HepG2 (cell line): ENCODE data around the gene TLR6. TPM values are rescaled to one million over a fixed set of nuclear protein-coding genes. Genes with fewer than 3 reads are reported as not detected.

Experiments used
- ATAC-seq: fragments of 200-7000 bp; cut with Tn5 transposase; 3 replicates; pipeline ENCODE4 v1.9.1; 2020; ENCODE audit warnings: mild to moderate bottlenecking, moderate library complexity
- BruUV-seq: library from RNA; stranded (reverse); fragments of 400-500 nt; replicated peaks from 2 replicates; lab custom pipeline; 2021; lab: Mats Ljungman, UMichigan
- CTCF ChIA-PET: fragments of 300-600 bp; formaldehyde crosslinking; extraction: SDS; loops from one replicate; lab custom pipeline; 2021; ENCODE audit warnings: low total read pairs, inconsistent platforms, low intra/inter-chr PET ratio; lab: Yijun Ruan, JAX
- POLR2A ChIA-PET: fragments of 350-600 bp; sonication (Branson Sonifier 250); formaldehyde crosslinking; loops from one replicate; lab custom pipeline; 2020; ENCODE audit warnings: antibody characterized with exemption, inconsistent platforms; lab: Yijun Ruan, JAX
- DNase-seq: peaks from one replicate; pipeline ENCODE4 v3.0.0-alpha.2; 2015; ENCODE audit warnings: low spot score
- FAIRE-seq: peaks from 3 replicates; lab custom pipeline; 2011; peaks lifted over from hg19 to GRCh38; lab: Jason Lieb, UNC
- H2AFZ ChIP-seq: one replicate; pipeline ENCODE4 v1.6.1; 2011; ENCODE audit warnings: low read length, inconsistent platforms
- H3K27ac ChIP-seq: fragments of 300-600 bp; 3 replicates; pipeline ENCODE4 v1.8.0; 2011; ENCODE audit warnings: mixed run types, mild to moderate bottlenecking, mixed read lengths, low read length, inconsistent platforms; ENCODE audit not compliant: insufficient read depth; ENCODE audit errors: extremely low read length
- H3K27me3 ChIP-seq, 2 experiments: fragments of 200-600 bp in 1 of 2; 2 replicates in 1 of 2; 3 replicates in 1 of 2; pipeline versions ENCODE4 v1.6.0 to v1.8.0; 2011; ENCODE audit warnings: low read length in 2 of 2, mild to moderate bottlenecking in 2 of 2, moderate library complexity in 2 of 2, inconsistent platforms in 1 of 2; ENCODE audit not compliant: insufficient read depth in 2 of 2, control insufficient read depth in 1 of 2
- H3K36me3 ChIP-seq, 2 experiments: fragments of 200-600 bp in 1 of 2; replicated peaks in 1 of 2; 2 replicates in 1 of 2; 3 replicates in 1 of 2; pipeline versions ENCODE4 v1.5.1 to v1.8.0; 2011; ENCODE audit warnings: low read length in 2 of 2, inconsistent platforms in 1 of 2; ENCODE audit not compliant: insufficient read depth in 2 of 2, control insufficient read depth in 1 of 2
- H3K4me1 ChIP-seq: 2 replicates; pipeline ENCODE4 v1.5.1; 2012; ENCODE audit warnings: low read length, inconsistent platforms; ENCODE audit not compliant: insufficient read depth
- H3K4me2 ChIP-seq: 2 replicates; pipeline ENCODE4 v1.6.0; 2011; ENCODE audit warnings: low read depth, low read length, inconsistent platforms
- H3K4me3 ChIP-seq, 3 experiments: fragments of 200-600 bp in 1 of 3; sonication (generic), shearing (Covaris generic) in 1 of 3; replicated peaks in 1 of 3; 2 replicates each; pipeline ENCODE4 v1.5.1; 2011 to 2016; ENCODE audit warnings: low read length in 3 of 3, inconsistent platforms in 2 of 3, low read depth in 2 of 3, mild to moderate bottlenecking in 2 of 3, control low read depth in 1 of 3, mixed read lengths in 1 of 3; ENCODE audit not compliant: insufficient read depth in 1 of 3
- H3K79me2 ChIP-seq: one replicate; pipeline ENCODE4 v1.6.1; 2011; ENCODE audit warnings: low read length, inconsistent platforms; ENCODE audit not compliant: insufficient read depth
- H3K9ac ChIP-seq: 2 replicates; pipeline ENCODE4 v1.6.0; 2011; ENCODE audit warnings: mild to moderate bottlenecking, low read depth, low read length, inconsistent platforms; ENCODE audit not compliant: insufficient read depth
- H3K9me3 ChIP-seq: 2 replicates; pipeline ENCODE4 v1.5.1; 2012; ENCODE audit warnings: mild to moderate bottlenecking, low read length
- H4K20me1 ChIP-seq: 2 replicates; pipeline ENCODE4 v1.6.0; 2011; ENCODE audit warnings: inconsistent platforms, mild to moderate bottlenecking, low read length, moderate library complexity; ENCODE audit not compliant: insufficient read depth
- CBFB ChIP-seq: sonication (generic); formaldehyde crosslinking; IDR thresholded peaks from 2 replicates; pipeline ENCODE4 v1.4.0; 2020; ENCODE audit warnings: missing genetic modification reagents
- EP300 ChIP-seq, 3 experiments: sonication (generic) in 1 of 3; formaldehyde crosslinking in 1 of 3; IDR thresholded peaks; 2 replicates each; pipeline versions ENCODE4 v1.5.1 to v1.6.1; 2011 to 2020; ENCODE audit warnings: low read depth in 2 of 3, low read length in 2 of 3, borderline replicate concordance in 1 of 3, improper control_type of control experiment in 1 of 3, mild to moderate bottlenecking in 1 of 3, missing genetic modification reagents in 1 of 3, moderate library complexity in 1 of 3
- IKZF5 ChIP-seq: IDR thresholded peaks from 2 replicates; pipeline ENCODE4 v1.6.1; 2018; ENCODE audit warnings: missing genetic modification reagents, mild to moderate bottlenecking, missing compliant biosample characterization
- KDM6A ChIP-seq: IDR thresholded peaks from 2 replicates; pipeline ENCODE4 v1.6.1; 2016; ENCODE audit warnings: low read depth
- RELA ChIP-seq: sonication (generic); formaldehyde crosslinking; IDR thresholded peaks from 2 replicates; pipeline ENCODE4 v1.4.0; 2020; ENCODE audit warnings: missing genetic modification reagents
- REXO4 ChIP-seq: sonication (generic); formaldehyde crosslinking; IDR thresholded peaks from 2 replicates; pipeline ENCODE4 v1.8.0; 2022; ENCODE audit warnings: missing genetic modification reagents, mild to moderate bottlenecking, borderline replicate concordance
- SNAI1 ChIP-seq: sonication (generic); formaldehyde crosslinking; IDR thresholded peaks from 2 replicates; pipeline ENCODE4 v1.5.0; 2020; ENCODE audit warnings: mild to moderate bottlenecking, missing genetic modification reagents, borderline replicate concordance
- SNAPC2 ChIP-seq: sonication (generic); formaldehyde crosslinking; IDR thresholded peaks from 2 replicates; pipeline ENCODE4 v1.8.1; 2022; ENCODE audit warnings: mild to moderate bottlenecking, missing genetic modification reagents
- TAF1 ChIP-seq: sonication (generic); formaldehyde crosslinking; IDR thresholded peaks from 2 replicates; pipeline ENCODE4 v1.4.0; 2020; ENCODE audit warnings: missing genetic modification reagents
- XRCC5 ChIP-seq: fragments of 200-400 bp; formaldehyde crosslinking; optimal IDR thresholded peaks from 2 replicates; pipeline ENCODE3; 2017; ENCODE audit warnings: mild to moderate bottlenecking, low read length
- ZBTB3 ChIP-seq: sonication (generic); formaldehyde crosslinking; IDR thresholded peaks from 2 replicates; pipeline ENCODE4 v1.4.0; 2020; ENCODE audit warnings: low read depth, mild to moderate bottlenecking, moderate library complexity, missing genetic modification reagents, borderline replicate concordance
- ZC3H4 ChIP-seq: sonication (generic); formaldehyde crosslinking; IDR thresholded peaks from 2 replicates; pipeline ENCODE4 v1.4.0; 2020; ENCODE audit warnings: missing genetic modification reagents, borderline replicate concordance
- ZNF256 ChIP-seq: sonication (generic); formaldehyde crosslinking; conservative IDR thresholded peaks from 2 replicates; pipeline ENCODE4 v1.4.0; 2020; ENCODE audit warnings: missing genetic modification reagents
- ZNF597 ChIP-seq: sonication (generic); formaldehyde crosslinking; IDR thresholded peaks from 2 replicates; pipeline ENCODE4 v1.5.0; 2020; ENCODE audit warnings: missing genetic modification reagents
- ZNF800 ChIP-seq: sonication (generic); formaldehyde crosslinking; IDR thresholded peaks from 2 replicates; pipeline ENCODE4 v1.4.0; 2020; ENCODE audit warnings: missing genetic modification reagents
- ZNF891 ChIP-seq: sonication (generic); formaldehyde crosslinking; IDR thresholded peaks from 2 replicates; pipeline ENCODE4 v1.5.0; 2020; ENCODE audit warnings: mild to moderate bottlenecking, missing genetic modification reagents
- WGBS: methylation state at CpG from one replicate; pipeline ENCODE4 v1.1.6; 2017; ENCODE audit warnings: low lambda C conversion rate; 5-methylcytosine and 5-hydroxymethylcytosine counted together
- in situ Hi-C: cut with HindIII; loops from 2 replicates; pipeline ENCODE4 v1.10.0; 2017; ENCODE audit warnings: low pct_unique_long_range_greater_than_20kb; ENCODE audit not compliant: extremely low pct_ligation_motif_present
- intact Hi-C: fragments of 100-400 bp; cut with micrococcal nuclease; formaldehyde crosslinking; loops from one replicate; pipeline ENCODE4 v1.10.0; 2022; ENCODE audit not compliant: unreplicated experiment
- polyA plus RNA-seq, 8 experiments: library from polyadenylated mRNA; depleted of rRNA in 3 of 8; stranded (reverse) in 7 of 8; unstranded in 1 of 8; fragments of >200 nt; fragmentation: Illumina TruSeq in 4 of 8; extraction: Trizol in 4 of 8; gene quantifications; 2 replicates each; pipeline versions ENCODE4 v1.2.1 to v1.2.3, GENCODE V29; 2011 to 2016; ENCODE audit warnings: low read depth in 4 of 8, missing spikeins in 1 of 8, mixed read lengths in 1 of 8; ENCODE audit not compliant: insufficient read depth in 1 of 8
- total RNA-seq, 5 experiments: library from RNA; depleted of rRNA; stranded (reverse); fragments of >200 nt; fragmentation: Illumina TruSeq; extraction: Trizol; gene quantifications; 2 replicates each; pipeline ENCODE4 v1.2.3, GENCODE V29; 2016; ENCODE audit warnings: low read depth in 1 of 5

The TLR6 gene
- total and polyA plus RNA-seq, 2 of the 13 experiments (the other 11 are each of a cell fraction or from before 2014, with no cell fraction given), result 0.33 to 0.71 TPM

GRCh38 chr4:38791010-38791409 lies 65.6 kb downstream of the TLR6 start:
- DNase-seq (no peak), ATAC-seq (no peak), FAIRE-seq (no peak)
- TF ChIP-seq ZNF800 (CRISPR knock-in tag), result no peak
- H2AFZ ChIP-seq, result no peak overlapping the region
- no peaks in the 10 kb centered on the region for H3K79me2 ChIP-seq
- no peak overlapping the region for H3K4me3 ChIP-seq
- intact Hi-C loops (no loop called here), in situ Hi-C loops (no loop called here)
- H3K9ac ChIP-seq, result no peak overlapping the region
- peaks cover 16% of the 10 kb centered on the region for H3K4me1 ChIP-seq
- CTCF ChIA-PET, result no interaction called here
- no peaks in the 10 kb centered on the region for H3K9me3 ChIP-seq
- no peaks in the 10 kb centered on the region for H4K20me1 ChIP-seq
- no TSS peak for BruUV-seq
- POLR2A ChIA-PET, result no interaction called here
- WGBS, result 0% methylated on average over 2 of the region's 2 CpGs
- no peak overlapping the region for H3K4me2 ChIP-seq
- peaks cover 0 to 13% of the 10 kb centered on the region in 2 experiments; a peak in 1 of 5 replicates for H3K27me3 ChIP-seq
- no peak overlapping the region for H3K27ac ChIP-seq
- no peaks in the 10 kb centered on the region for H3K36me3 ChIP-seq

- in situ Hi-C loops (no loop called here), intact Hi-C loops (no loop called here)
- Histone ChIP-seq H3K9me3 (no peaks in the 10 kb centered on the region), H4K20me1 (no peaks in the 10 kb centered on the region), H3K36me3 (no peaks in the 10 kb centered on the region), H3K27me3 (peaks cover 0 to 6% of the 10 kb centered on the region in 2 experiments; a peak in 1 of 5 replicates), H3K79me2 (no peaks in the 10 kb centered on the region), H3K4me1 (peaks cover 16% of the 10 kb centered on the region), H3K4me3 (no peak overlapping the region), H3K9ac (no peak overlapping the region), H3K4me2 (no peak overlapping the region), H2AFZ (no peak overlapping the region), H3K27ac (no peak overlapping the region)
- ChIA-PET CTCF (no interaction called here), POLR2A (no interaction called here)
- FAIRE-seq (no peak), DNase-seq (no peak), ATAC-seq (no peak)
- BruUV-seq, result no TSS peak
- WGBS, result 32% methylated on average over 1 of the region's 1 CpG
- TF ChIP-seq ZBTB3 (CRISPR knock-in tag), result no peak
- no peak for TF ChIP-seq EP300 (IDR thresholded peaks at IDR 0.05; ENCODE audit: low read depth in 2 of 2, low read length in 2 of 2)
- no peak for TF ChIP-seq EP300 (CRISPR knock-in tag; IDR thresholded peaks at IDR 0.05; ENCODE audit: borderline replicate concordance)
- no peak for TF ChIP-seq ZNF597 (CRISPR knock-in tag)
- no peak for TF ChIP-seq ZNF891
- TF ChIP-seq CBFB (CRISPR knock-in tag), result no peak
- TF ChIP-seq REXO4 (CRISPR knock-in tag), result no peak
- TF ChIP-seq ZC3H4 (CRISPR knock-in tag), result no peak
- TF ChIP-seq RELA (CRISPR knock-in tag), result no peak
- TF ChIP-seq XRCC5, result no peak
- no peak for TF ChIP-seq SNAPC2 (CRISPR knock-in tag)
- TF ChIP-seq ZNF256 (CRISPR knock-in tag), result no peak
- TF ChIP-seq IKZF5 (CRISPR knock-in tag), result no peak
- TF ChIP-seq KDM6A (CRISPR knock-in tag), result no peak
- TF ChIP-seq SNAI1 (CRISPR knock-in tag), result no peak
- no peak for TF ChIP-seq TAF1 (CRISPR knock-in tag)
These were observed 68.3 kb downstream of the TLR6 start for GRCh38 chr4:38788317-38788716.
